ENCODE measurements around the gene HPX.

Gene HPX

DNA sequence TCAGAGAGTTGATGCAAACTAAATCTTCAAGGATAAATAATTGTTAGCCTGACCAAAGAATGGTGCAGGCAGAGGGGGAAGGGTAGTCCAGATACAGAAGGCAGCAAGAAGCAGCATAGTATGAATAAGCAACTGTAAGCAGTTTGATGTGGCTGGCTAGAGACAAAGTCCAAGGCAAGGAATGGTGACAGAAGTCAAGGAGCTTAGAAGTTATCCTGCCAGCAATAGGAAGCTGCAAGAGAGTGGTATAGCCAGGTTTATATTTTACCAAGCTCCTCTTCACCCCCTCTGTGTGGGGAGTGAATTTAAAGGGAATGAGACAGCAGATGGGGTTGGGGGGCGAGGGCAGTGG lies 18.3 kb upstream of the HPX start:
- no peak for DNase-seq

DNA sequence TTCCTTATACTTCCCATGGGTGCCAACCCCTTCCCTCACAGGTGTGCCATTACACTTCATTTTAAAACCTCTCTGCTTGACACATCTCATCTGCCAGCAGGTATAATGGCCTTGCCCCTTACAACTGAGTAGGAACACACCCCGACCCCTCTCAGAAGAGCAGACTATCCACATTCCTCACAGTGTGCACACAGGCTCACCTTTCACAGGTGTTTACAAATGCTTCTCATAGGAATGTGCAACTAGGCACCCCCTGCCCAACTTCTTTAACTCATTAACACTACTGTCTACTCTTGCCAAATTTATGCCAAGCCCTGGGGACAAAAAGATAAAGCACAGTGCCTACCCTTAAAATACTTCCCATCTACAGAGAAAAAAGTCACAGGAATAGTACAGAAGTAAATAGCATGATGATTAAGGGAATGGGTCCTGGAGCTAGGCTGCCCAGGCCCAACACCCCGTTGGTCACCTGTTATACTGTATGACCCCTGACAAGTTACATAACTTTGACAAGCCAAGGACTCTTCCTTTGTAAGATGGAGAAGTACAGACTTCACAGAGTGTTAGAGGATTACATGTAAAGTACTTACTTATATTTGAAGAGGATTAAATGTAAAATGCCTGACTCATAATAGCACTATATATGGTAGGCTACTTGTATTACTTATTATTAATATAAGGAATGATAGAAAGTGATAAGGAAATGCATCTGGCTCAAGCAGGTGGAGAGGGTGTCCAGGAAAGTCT lies 17.7 kb upstream of the HPX start:
- no peak for DNase-seq

DNA sequence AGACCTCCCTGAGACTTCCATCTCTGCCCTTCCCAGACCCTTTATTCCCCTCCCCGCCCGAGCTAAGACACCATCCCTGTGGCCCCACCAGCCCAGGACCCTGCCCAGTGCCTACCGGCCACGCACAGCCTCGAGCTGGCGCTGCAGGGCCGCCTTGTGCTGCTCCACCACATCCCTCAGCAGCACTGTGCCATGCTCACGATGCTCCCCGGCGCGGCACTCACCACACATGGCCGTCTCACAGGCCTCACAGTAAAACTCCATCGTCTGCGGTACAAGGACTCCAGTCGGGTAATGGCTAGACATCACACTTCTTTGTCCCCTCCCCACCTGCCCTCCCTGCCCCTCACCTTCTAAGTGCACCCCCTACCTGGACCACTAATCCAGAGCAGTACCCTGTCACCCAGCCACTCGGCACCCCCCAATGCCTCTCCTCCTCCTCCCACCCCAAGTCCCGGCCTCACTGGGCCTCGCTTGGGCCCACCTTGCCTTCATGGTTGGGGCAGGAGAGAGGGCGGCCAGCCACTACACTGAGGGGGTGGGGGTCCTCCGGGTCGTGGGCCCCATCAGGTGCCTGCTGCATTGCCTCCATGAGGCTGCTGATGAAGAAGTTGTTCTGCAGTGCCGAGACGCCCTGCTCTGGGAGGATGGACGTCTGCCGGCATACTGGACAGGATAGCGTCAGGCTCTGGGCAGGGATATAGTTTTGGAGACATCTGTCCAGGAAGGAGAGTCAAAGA lies 17.0 kb upstream of the HPX start:
- no peak for DNase-seq

DNA sequence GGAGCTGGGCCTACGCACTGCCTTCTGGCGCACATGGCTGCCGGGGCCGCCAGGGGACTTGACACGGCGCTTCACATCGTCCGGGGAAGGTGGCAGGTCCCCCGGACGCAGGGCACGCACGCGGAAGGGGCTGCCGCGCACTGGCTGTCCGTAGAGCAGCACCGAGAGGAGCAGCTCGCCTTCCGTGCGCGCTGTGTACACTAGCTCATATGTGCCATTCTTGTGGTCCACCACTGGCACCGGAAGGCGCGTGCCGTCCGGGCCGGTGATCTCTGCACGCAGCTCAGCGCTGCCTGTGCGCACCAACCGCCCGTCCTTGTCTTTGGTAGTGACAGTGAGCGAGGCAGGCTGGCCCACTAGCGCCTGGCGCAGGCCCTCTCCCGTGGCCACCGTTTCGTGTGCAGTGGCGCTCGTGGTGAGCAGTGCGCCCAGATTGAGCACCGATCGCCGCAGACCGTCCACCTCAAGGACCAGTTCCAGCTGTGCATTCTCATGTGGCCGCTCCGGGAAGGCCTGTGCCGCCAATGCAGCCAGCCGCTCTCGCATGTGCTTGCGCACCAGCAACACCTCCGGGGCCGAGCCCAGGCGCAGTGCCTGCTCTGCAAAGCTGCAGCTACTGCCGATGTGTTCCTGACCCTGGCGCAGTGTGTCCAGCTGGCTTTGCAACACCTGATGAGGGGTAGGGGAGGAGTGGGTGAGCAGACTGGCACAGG lies 15.7 kb upstream of the HPX start:
- DNase-seq, result no peak

DNA sequence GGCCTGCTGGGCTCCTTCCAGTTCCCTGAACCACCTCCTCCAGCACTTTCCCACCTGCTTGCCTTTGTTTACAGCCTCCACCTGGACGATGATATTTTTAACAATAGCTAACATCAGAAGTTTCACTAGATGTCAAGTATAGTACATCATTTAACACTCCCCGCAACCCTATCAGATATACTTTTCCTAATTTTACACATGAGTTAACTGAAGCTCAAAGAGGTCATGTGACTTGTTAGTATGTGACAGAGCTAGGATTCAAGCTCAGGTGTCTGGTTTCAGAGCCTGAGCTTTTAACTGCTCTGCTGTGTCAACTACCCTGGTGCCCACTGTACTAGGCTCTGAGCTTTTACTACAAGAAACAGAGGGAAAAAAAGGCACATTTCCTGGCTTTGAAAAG lies 14.3 kb upstream of the HPX start:
- no peak for DNase-seq

DNA sequence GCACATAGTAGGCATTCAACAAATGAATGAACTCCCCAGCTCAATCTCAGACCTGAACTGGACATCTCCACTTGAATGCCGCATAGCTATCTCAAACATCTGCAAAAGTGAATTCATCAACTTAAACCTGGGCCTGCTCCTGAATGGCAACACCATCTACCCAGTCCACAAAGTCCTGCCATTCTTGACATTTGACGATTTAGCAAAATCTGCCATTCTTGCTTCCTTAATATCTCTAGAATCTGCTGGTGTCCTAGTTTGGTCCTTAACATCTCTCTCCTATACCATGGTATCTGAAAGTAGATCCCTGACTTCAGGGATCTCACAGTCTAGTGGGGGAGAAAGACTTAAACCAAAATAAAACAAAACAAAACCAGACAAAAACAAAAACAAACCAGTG lies 12.4 kb upstream of the HPX start:
- DNase-seq, result no peak

DNA sequence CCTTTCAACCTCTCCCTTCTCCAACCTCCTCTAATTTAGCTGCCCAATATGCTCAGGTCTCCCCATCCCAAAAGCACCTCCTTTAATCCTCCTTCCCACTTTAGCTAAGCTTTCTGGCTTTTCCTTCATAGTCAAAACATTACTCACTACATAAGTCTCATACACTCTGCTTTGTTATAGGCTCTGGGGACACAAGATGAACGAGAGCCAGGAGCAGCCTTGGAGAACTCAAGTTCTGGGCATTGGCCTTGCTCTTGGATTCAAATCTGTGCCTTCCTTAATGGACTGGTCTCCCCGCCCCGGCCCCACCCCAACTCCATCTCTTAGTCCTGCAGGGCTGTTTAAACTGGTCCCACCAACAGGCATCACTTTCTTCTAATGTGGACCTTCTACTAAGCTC lies 11.4 kb upstream of the HPX start:
- no peak for DNase-seq

DNA sequence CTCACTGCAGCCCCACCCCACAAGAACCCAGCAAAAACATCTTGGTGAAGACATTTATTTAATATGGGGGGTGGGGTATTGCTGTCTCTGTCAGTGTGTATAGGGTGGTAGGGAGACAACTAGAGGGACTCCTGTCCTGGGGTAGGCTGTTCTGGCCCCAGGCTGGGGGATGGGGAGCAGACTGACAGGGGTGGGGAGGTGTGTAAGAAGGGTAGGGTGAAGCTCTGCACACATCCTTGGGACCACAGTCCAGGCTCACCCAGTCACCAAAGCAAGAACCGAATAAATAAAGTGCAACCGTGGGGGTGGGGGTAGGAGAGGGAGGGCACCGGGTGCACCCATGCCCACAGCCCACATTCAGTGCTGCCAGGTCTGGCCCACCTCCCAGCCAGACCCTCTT lies 7.8 kb upstream of the HPX start:
- DNase-seq, result no peak

DNA sequence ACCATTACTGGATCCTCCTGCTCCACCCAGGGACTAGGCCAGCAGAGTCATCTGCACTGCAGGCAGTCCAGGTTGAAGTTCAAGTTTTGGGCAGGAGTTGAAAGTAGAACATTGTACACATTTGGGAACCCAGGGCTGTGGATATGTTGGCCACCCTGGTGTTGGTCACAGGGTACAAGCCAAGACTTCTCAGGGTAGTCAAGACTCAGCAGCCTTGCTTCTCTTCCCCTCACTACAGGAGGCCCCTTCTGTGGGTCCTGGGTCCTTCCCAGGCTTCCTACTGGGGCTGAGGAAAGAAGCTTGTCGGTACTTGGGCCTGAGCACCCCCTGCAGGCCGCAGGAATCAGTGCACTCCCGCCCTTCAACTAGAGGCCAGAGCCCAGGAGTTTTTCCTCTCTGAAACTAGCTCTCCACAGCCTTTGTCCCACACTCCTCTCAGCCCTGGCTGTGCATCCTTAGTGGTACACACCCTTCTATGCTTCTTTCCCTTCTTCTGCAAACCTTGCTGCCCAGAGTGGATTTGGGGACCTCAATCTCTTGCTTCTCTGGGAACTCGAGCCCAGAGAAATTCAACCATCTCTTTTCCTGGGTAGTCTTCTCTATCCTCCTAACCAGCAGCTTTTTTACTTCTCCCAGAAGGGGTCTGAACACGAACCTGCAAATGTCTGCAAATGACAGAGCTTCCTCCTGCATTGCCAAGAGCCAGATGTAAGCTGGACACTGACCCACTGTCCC lies 2.6 kb upstream of the HPX start:
- no peak for DNase-seq

DNA sequence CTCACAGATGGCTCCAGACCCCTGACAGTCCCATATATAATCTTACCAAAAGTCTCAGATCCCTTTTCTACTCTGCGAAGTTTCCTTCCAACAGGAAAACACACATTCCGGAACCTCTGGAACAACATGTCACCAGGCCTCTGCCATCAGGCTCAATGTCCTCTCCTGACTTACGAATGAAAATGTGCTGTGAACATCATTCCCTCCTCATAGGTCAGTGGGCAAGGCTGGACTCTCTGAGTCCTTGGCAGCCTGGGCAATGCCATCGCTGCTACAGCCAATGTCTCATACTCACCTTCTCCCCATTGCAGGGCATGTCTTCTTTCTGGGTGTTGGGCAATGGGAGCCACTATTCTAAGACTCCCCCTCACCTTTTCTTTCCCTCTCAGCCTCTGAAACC lies 1.7 kb upstream of the HPX start:
- no peak for DNase-seq

DNA sequence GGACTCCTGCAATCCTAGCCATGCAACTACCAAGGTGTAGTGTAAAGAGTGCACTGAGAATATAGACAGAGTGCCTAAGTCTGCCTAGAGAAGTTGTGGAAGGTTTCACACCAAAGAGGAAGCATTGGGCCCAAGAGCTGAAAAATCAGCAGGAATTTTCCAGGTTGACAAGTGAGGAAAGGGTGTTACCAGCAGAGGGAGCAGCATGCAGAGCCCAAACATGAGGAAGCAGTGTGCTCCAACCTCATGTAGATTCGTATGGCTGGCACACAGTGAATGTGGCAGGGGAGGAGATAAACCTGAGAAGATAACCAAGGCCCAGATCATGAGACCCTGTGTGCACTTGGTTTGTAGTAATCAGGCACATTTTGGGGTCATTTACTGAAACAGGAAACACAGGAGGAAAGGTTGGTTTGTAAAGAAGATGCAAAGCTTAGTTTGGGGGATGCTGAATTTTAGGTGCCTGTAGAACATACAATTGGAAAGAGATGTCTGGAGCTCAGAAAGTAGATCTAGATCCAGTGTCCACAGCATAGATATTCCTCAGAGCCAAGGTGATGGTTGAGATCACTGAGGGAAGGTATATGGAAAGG lies 1.7 kb downstream of the HPX start:
- no peak for DNase-seq

DNA sequence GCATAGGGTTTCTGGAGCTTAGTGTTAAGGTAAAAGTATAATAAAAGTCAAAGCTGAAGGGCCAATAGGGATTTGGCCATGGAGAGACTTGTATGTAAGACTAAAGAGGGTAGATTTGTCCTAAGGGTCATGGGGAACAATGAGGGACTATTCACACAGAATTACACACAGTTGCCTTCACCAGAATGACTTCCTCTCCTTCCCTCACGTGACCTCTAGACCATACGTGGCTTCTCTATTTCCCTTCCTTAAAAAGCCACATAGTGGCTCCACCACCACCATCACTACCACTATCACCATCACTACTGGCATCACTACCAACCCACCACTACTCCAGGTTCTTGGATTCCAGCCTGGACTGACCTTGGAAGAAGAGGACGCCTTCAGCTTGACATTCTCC lies 2.8 kb downstream of the HPX start:
- DNase-seq, result no peak

DNA sequence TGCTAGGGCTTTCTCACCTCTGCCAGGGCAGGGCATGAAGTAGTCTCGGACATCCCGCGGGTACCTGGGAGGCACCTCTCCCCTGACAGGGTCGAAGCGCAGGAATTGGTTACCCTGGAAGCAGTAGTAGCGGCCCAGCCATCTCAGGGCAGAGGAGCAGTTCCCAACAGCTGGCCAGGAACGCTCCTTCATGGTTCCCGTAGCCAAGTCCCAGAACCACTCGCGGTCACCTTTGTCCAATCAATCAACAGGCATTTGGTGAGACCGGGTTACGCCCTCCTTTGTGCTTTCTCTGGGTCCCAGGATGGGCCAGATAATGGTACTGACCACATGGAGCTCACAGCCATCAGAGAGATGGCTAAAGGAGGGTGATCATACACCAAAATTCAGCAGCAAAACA lies 3.4 kb downstream of the HPX start:
- no peak for DNase-seq

DNA sequence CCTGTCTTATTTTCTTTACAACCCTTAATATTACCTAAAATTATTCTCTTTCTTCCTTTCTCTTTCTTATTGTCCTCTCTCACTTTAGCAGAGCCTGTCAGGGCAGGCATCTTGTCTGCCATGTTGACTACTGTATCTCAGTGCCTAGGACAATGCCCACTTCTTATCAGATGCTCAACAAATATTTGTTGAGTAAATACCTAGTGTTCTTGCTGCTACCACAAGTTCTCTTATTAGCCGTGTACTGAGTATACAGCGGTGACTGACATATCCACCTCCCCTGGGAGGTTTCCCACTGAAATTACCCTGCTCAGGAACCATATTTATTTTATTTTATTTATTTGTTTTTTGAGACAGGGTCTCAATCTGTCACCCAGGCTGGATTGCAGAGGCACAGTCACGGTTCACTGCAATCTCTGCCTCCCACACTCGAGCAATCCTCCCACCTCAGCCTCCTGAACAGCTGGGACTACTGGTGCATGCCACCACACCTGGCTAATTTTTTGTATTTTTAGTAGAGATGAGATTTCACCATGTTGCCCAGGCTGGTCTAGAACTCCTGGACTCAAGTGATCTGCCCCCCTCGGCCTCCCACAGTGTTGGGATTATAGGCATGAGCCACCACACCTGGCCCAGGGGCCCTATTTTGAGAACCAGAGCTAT lies 6.7 kb downstream of the HPX start:
- no peak for DNase-seq

DNA sequence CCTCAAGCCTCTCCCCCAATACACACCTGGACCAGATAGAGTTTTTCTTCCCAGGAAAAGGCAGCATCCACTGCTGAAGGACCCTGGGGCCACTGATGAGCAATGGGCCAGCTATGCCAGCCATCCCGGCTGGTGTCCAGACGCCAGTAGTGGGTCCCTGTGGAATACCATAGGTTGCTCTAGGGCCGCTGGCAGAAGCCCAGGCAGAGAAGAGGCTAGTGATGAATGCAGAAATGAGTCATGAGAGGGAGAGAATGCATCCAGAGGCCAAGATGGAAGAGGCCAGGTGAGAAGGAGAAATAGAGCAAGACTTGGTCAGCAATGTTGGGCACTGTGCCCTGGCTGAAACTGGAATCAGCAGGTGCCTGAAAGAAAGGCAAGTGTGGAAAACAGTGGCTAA lies 8.9 kb downstream of the HPX start:
- no peak for DNase-seq

DNA sequence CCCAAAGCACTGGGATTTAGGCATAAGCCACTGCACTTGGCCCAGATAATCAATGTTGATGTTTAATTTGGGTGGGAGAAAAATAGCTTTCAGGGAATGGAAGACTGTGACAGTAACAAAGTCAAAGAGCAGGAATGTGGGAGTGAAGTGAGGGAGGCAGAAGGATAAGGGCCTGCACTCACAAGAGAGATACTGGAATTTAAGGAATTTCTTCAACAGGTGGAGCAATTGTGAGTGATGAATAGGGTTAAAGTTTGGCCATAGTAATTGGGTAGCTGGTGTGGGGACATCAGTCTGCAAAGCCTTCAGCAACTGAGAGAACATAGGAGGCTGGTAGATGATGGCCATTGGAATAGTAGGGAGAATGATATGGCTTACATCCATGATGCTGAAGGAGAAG lies 13.3 kb downstream of the HPX start:
- no peak for DNase-seq

DNA sequence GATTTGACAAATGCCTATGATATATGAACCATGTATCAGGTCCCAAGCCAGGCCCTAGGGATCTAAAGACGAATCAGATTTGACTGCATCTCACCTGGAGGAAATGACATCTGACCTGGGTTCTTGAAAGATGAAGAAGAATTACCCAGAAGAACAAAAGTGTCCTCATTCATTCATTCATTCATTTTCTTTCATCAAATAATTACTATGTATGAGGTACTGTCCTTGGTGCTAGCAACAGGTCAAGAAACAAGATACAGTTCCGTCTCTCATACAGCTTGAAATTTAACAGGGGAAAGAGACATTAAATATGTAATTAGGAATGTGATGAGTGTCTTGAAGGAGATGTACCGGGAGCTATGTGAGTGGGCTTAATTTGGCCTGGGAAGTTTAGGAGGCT lies 20.1 kb downstream of the HPX start:
- no peak for DNase-seq

DNA sequence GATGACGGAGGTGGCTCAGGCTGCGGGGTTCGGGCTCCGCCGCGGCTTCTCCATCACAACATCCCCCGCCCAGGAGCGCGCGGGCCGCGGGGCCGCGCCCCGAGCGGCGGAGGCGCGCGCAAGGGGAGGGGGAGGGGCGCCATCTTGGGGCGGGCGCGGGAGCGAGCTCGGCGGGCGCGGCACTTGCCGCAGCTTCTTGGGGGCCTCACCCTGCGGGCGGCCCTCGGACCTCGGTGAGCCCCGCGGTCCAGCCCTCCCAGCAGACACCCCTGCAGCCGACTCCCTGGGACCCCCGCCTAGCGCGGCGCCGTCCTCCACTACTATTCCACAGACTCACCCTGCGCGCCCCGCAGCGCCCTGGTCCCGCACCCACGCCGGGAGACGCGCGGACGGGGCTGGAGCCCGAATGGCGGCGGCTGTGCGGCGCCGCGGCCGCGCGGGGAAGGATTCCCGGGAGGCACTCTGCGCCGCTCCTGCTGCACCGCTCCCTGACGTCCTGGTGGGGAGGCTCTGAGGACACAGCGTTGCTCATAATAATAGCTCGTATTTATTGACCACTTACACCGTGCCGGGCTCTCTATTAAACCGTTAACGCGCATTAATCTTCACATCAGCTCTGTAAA lies 21.7 kb downstream of the HPX start, which contains the start of gene APBB1:
Gene APBB1, minus strand, starts transcription at position 86 of the 623 bp plus-strand sequence. CDS start 7,747 bp downstream, outside the sequence.
- DNase-seq, result no peak

DNA sequence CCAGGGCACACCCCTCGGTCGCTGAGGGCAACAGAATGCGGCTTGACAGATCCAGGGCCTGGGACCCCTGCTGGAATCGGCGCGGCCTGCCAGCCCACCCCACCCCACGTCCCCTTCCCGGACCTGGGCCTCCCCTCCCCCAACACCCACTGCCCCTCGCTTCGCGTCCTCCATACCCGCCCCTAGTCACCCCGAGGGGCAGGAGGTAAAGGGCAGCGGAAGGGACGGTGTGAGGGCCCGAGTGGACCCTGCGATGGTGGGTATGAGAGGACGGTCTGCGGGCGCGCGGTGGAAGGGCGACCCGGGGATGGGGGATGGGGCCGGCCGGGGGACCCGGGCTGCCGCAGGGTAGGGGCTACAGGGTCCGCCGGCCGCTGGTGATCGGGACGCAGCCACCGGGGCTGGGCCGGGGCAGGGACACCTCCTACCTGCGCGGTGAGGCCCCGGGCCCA lies 22.2 kb downstream of the HPX start:
- no peak for DNase-seq

DNA sequence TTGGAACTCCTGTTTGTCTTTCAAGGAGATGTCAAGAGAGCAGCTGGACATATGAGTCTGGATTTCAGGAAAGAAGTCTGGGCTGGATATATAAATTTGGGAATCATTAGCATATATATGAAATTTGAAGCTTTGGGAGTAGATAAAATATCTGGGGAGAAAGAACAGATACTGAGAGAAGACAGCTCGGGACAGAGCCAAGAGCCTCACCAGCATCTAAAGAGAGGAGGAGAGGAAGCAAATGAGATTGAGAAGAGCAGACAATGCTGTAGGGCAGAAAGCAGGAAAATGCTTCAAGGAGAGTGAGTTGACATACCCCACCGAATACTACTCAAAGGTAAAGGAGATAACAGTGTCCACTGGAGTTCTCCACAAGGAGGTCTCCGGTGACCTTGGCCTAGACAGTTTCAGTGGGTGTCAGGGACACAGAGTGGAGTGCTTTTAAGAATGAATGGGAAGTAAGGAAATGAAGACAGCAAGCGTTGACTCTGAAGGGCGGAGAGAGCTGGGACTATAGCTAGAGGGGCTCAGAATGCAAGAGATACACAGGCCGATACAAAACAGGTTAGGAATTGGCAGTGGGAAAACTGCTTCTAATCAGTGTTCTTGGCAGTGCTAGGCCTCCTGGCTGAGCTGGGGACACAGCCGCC lies 22.8 kb downstream of the HPX start:
- no peak for DNase-seq

DNA sequence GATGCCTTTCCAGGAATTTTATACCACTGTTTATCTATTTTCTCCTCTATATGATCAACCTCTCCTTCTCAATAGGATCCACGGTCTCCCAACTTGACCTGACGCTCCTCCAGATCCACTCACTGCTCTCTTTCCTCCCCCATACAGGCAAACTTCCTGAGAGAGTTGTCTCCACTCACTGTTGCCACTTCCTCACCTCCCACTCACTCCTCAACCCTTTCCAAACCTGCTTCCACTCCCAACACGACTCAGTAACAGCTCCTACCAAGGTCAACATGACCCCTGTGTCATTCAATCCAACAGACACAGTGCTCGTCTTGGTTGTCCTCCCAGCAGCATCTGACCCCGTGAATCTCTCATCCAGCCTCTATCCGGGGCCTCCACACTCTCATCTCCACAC lies 25.0 kb downstream of the HPX start:
- DNase-seq, result no peak

Measured in NCI-H1048 (cell line).